K562 (cell line): ENCODE measurements around the gene MYMK. TPM values are rescaled to one million over a fixed set of nuclear protein-coding genes. Genes with fewer than 3 reads are reported as not detected.

Experiments
- ATAC-seq: fragments of 200-7000 bp; cut with Tn5 transposase; 3 replicates; pipeline ENCODE4 v1.9.1; 2020; ENCODE audit warnings: moderate library complexity
- BruUV-seq: library from RNA; stranded (reverse); fragments of 400-500 nt; replicated peaks from 2 replicates; lab custom pipeline; 2021; lab: Mats Ljungman, UMichigan
- CTCF ChIA-PET: fragments of 300-600 bp; formaldehyde crosslinking; extraction: SDS; loops from one replicate; lab custom pipeline; 2021; ENCODE audit warnings: low intra/inter-chr PET ratio; lab: Yijun Ruan, JAX
- POLR2A ChIA-PET: fragments of 300-600, 350-650 bp; sonication (Branson Sonifier 250); formaldehyde crosslinking; extraction: SDS; loops from one replicate; lab custom pipeline; 2021; ENCODE audit warnings: antibody characterized with exemption, inconsistent platforms; lab: Yijun Ruan, JAX
- DNase-seq, 4 experiments: peaks; one replicate each; pipeline versions ENCODE4 v3.0.0 to v3.0.0-alpha.2; 2011 to 2018; ENCODE audit warnings: low spot score in 3 of 4, mixed read lengths in 3 of 4; ENCODE audit errors: extremely low read depth in 1 of 4
- FAIRE-seq: peaks from 2 replicates; lab custom pipeline; 2011; peaks lifted over from hg19 to GRCh38; lab: Jason Lieb, UNC
- H2AFZ ChIP-seq: 2 replicates; pipeline ENCODE4 v1.6.0; 2011; ENCODE audit warnings: low read depth, low read length, control low read depth, inconsistent platforms
- H3K27ac ChIP-seq: fragments of 200-600 bp; 3 replicates; pipeline ENCODE4 v1.8.0; 2011; ENCODE audit warnings: low read depth, mild to moderate bottlenecking, control low read depth, inconsistent platforms, low read length, moderate library complexity, mixed read lengths; ENCODE audit errors: extremely low read depth
- H3K27me3 ChIP-seq, 2 experiments: fragments of 300-600 bp in 1 of 2; 2 replicates in 1 of 2; 3 replicates in 1 of 2; pipeline versions ENCODE4 v1.6.0 to v1.8.0; 2011; ENCODE audit warnings: inconsistent platforms in 2 of 2, low read length in 2 of 2, mild to moderate bottlenecking in 1 of 2, mixed read lengths in 1 of 2, moderate library complexity in 1 of 2; ENCODE audit not compliant: control insufficient read depth in 2 of 2, insufficient read depth in 2 of 2
- H3K36me3 ChIP-seq: fragments of 300-600 bp; 3 replicates; pipeline ENCODE4 v1.8.0; 2011; ENCODE audit warnings: mild to moderate bottlenecking, low read length, inconsistent platforms; ENCODE audit not compliant: control insufficient read depth, insufficient read depth
- H3K4me1 ChIP-seq, 2 experiments: fragments of 200-600 bp in 1 of 2; replicated peaks in 1 of 2; 2 replicates in 1 of 2; 3 replicates in 1 of 2; pipeline versions ENCODE4 v1.5.1 to v1.8.0; 2011; ENCODE audit warnings: inconsistent platforms in 2 of 2, low read length in 2 of 2, mild to moderate bottlenecking in 1 of 2, mixed read lengths in 1 of 2, moderate library complexity in 1 of 2; ENCODE audit not compliant: control insufficient read depth in 2 of 2, insufficient read depth in 2 of 2
- H3K4me2 ChIP-seq: 2 replicates; pipeline ENCODE4 v1.6.1; 2011; ENCODE audit warnings: low read length, control low read depth, inconsistent platforms, mixed read lengths; ENCODE audit not compliant: insufficient read depth
- H3K4me3 ChIP-seq: fragments of 200-600 bp; sonication (generic), shearing (Covaris generic); 2 replicates; pipeline ENCODE4 v1.5.1; 2016; ENCODE audit warnings: control low read depth, inconsistent platforms
- H3K79me2 ChIP-seq: fragments of 200-600 bp; 3 replicates; pipeline ENCODE4 v1.8.0; 2011; ENCODE audit warnings: low read length, inconsistent platforms; ENCODE audit not compliant: control insufficient read depth, insufficient read depth
- H3K9ac ChIP-seq, 2 experiments: 2 replicates each; pipeline versions ENCODE4 v1.6.0 to v1.6.1; 2011; ENCODE audit warnings: low read depth in 2 of 2, low read length in 2 of 2, control low read depth in 1 of 2, inconsistent platforms in 1 of 2, mild to moderate bottlenecking in 1 of 2, mixed read lengths in 1 of 2; ENCODE audit not compliant: insufficient read depth in 1 of 2
- H3K9me1 ChIP-seq: one replicate; pipeline ENCODE4 v1.6.0; 2011; ENCODE audit warnings: inconsistent platforms, mild to moderate bottlenecking, low read length, moderate library complexity; ENCODE audit not compliant: control insufficient read depth, insufficient read depth
- H3K9me3 ChIP-seq: replicated peaks from 2 replicates; pipeline ENCODE4 v1.5.1; 2011; ENCODE audit warnings: low read depth, low read length, inconsistent platforms; ENCODE audit not compliant: control insufficient read depth, insufficient read depth
- H4K20me1 ChIP-seq: replicated peaks from 2 replicates; pipeline ENCODE4 v1.6.1; 2011; ENCODE audit warnings: low read length, inconsistent platforms, mixed read lengths; ENCODE audit not compliant: control insufficient read depth, insufficient read depth
- FOS ChIP-seq: IDR thresholded peaks from 3 replicates; pipeline ENCODE4 v1.6.1; 2011; ENCODE audit not compliant: insufficient read length; ENCODE audit errors: extremely low read depth
- IFI16 ChIP-seq: fragments of 250-450 bp; sonication (Bioruptor Pico); IDR thresholded peaks from 2 replicates; pipeline ENCODE4 v2.1.2; 2022; ENCODE audit warnings: mild to moderate bottlenecking, inconsistent platforms
- KLF1 ChIP-seq: fragments of 450-650 bp; IDR thresholded peaks from 2 replicates; pipeline ENCODE4 v1.6.1; 2016; ENCODE audit warnings: missing genetic modification characterization, missing compliant biosample characterization
- MECOM ChIP-seq: fragments of 250-450 bp; sonication (Bioruptor Pico); IDR thresholded peaks from 2 replicates; pipeline ENCODE4 v1.8.0; 2022; ENCODE audit warnings: inconsistent platforms
- MTA1 ChIP-seq: fragments of 450-650 bp; IDR thresholded peaks from 2 replicates; pipeline ENCODE4 v1.6.1; 2017; ENCODE audit warnings: borderline replicate concordance
- PHF21A ChIP-seq: fragments of 450-650 bp; IDR thresholded peaks from 2 replicates; pipeline ENCODE4 v1.6.1; 2017; ENCODE audit warnings: low read depth, borderline replicate concordance
- RAD51 ChIP-seq: fragments of 450-650 bp; IDR thresholded peaks from 2 replicates; pipeline ENCODE4 v1.7.1; 2016; ENCODE audit warnings: low read depth, mild to moderate bottlenecking, borderline replicate concordance
- SMARCA5 ChIP-seq: fragments of 450-650 bp; IDR thresholded peaks from 2 replicates; pipeline ENCODE4 v1.6.1; 2016
- SPI1 ChIP-seq: IDR thresholded peaks from 2 replicates; pipeline ENCODE4 v1.6.1; 2011; ENCODE audit warnings: low read depth, low read length, control low read depth, borderline replicate concordance
- ZNF23 ChIP-seq: fragments of 250-450 bp; sonication (Bioruptor Pico); IDR thresholded peaks from 2 replicates; pipeline ENCODE4 v1.4.0; 2020; ENCODE audit warnings: mild to moderate bottlenecking
- ZNF436 ChIP-seq: fragments of 250-450, 450-650 bp; sonication (Bioruptor Pico); formaldehyde crosslinking; IDR thresholded peaks from 2 replicates; pipeline ENCODE4 v1.7.0; 2020; ENCODE audit warnings: mild to moderate bottlenecking
- ZNF584 ChIP-seq: fragments of 200-800 bp; sonication (Bioruptor generic); IDR thresholded peaks from 2 replicates; pipeline ENCODE4 v1.6.1; 2016; ENCODE audit warnings: low read depth, mild to moderate bottlenecking, missing genetic modification characterization, missing compliant biosample characterization
- WGBS: fragments of 100-300 bp; shearing (Covaris generic); methylation state at CpG from one replicate; pipeline ENCODE4 v1.1.6; 2016; ENCODE audit warnings: low coverage, mixed read lengths; ENCODE audit not compliant: insufficient coverage; ENCODE audit errors: missing lambda C conversion rate; 5-methylcytosine and 5-hydroxymethylcytosine counted together
- in situ Hi-C: fragments of 300-500 bp; cut with MboI; formaldehyde crosslinking; loops from 4 replicates; pipeline ENCODE4 v1.15.0; 2018; ENCODE audit warnings: inconsistent platforms, mixed read lengths
- intact Hi-C: fragments of 100-400 bp; cut with micrococcal nuclease; formaldehyde crosslinking; loops from 2 replicates; pipeline ENCODE4 v1.14.2; 2022
- polyA plus RNA-seq, 8 experiments: library from polyadenylated mRNA; depleted of rRNA in 4 of 8; stranded (reverse) in 5 of 8; unstranded in 3 of 8; fragments of >200 nt; fragmentation: Nextera tagmentation in 2 of 8; fragmentation: Illumina TruSeq in 1 of 8; extraction: Ambion mirVana in 2 of 8; extraction: Trizol in 1 of 8; gene quantifications; 2 replicates each; pipeline versions ENCODE4 v1.2.1 to v1.2.3, GENCODE V29; 2011 to 2014; ENCODE audit warnings: inconsistent platforms in 1 of 8, missing spikeins in 1 of 8
- total RNA-seq, 7 experiments: library from RNA; depleted of rRNA in 6 of 7; stranded (reverse); fragments of >200 nt in 6 of 7; fragmentation: Illumina TruSeq in 2 of 7; extraction: Trizol in 2 of 7; gene quantifications; 2 replicates each; pipeline versions ENCODE4 v1.2.1 to v1.2.3, GENCODE V29; 2011 to 2021; ENCODE audit warnings: low replicate concordance in 1 of 7
- TF ChIP-seq, protein P1 (sequence below): sonication (generic); IDR thresholded peaks from 2 replicates; pipeline ENCODE4 v1.6.1; 2016
- TF ChIP-seq, protein P2 (sequence below): conservative IDR thresholded peaks from 2 replicates; pipeline ENCODE4 v1.6.1; 2011; ENCODE audit warnings: low read depth, mild to moderate bottlenecking, low read length; ENCODE audit not compliant: control insufficient read depth

Gene MYMK
- total and polyA plus RNA-seq, 9 of the 15 experiments (the other 6 are each of a cell fraction or from before 2014, with no cell fraction given), result not detected

DNA sequence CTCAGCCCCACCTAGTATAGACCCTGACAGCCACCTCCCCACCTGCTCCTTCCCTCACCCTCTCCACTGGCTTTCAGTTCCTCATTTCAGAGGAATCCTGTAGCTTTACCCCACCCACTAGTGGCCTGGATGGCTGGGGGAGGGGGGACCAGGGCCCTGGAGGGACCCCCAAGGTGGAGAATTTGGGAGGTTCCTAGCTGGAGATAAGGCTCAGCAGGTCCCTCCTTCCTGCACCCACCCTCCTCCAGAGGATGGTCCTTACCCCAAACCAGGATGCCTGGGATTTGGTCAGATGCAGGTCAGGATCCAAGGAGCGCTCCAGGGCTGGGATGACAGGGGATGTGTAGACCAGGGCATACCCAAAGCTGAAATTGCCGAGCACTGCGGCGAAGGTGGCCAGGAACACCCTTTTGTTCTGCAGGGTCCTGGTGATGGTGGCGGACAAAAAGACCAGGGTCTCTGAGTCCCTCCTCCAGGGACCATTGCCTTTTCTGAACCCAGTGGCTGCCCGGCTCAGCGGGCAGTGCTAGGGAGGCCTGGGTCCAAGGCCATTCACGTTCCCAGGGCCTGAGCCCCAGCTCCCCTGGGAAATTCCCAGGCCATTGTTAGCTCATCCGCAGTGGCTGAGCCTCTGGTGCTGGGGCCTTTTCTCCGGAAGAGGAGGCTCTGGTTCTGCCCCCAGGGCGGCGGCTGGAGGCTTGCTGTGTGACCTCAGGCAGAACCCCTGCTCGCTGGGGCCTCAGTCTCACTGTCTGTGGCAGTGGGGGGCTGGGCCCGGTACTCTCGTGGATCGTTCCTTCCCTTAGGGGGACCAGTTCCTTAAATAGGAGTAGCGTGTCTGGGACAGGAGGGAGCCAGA lies 46.5 kb downstream of the MYMK start:
- H2AFZ ChIP-seq, result peak overlapping the region; percentile 79; the same call in 1 of the 2 replicates
- TF ChIP-seq PHF21A (no peak), SPI1 (peak; percentile 68; the same call in 1 of the 2 replicates), SMARCA5 (no peak)
- no peaks in the 10 kb centered on the region for H3K9me1 ChIP-seq
- H3K36me3 ChIP-seq, result no peaks in the 10 kb centered on the region
- peaks cover 18 to 59% of the 10 kb centered on the region in 2 experiments for H3K27me3 ChIP-seq
- intact Hi-C loops, result no loop called here
- H3K27ac ChIP-seq, result no peak overlapping the region
- ChIA-PET POLR2A (interaction anchor here (0.5 to 1.2 kb wide), 6 partner anchors 10 to 148 kb away, joined by 3 to 5 read pairs (median 3); partner anchors contain the start of genes MED22 and RPL7A), CTCF (no interaction called here)
- peaks cover 0 to 41% of the 10 kb centered on the region in 2 experiments; a peak in 3 of 5 replicates for H3K4me1 ChIP-seq
- in situ Hi-C loops, result no loop called here
- H3K9me3 ChIP-seq, result no peaks in the 10 kb centered on the region
- peak overlapping the region; percentile 23 for H3K4me3 ChIP-seq
- WGBS, result 11% methylated on average over 12 of the region's 17 CpGs
- H4K20me1 ChIP-seq, result peaks cover 19% of the 10 kb centered on the region
- H3K4me2 ChIP-seq, result peak overlapping the region; percentile 64; the same call in 1 of the 2 replicates
- BruUV-seq, result no TSS peak
- FAIRE-seq, result no peak
- peak overlapping the region in 1 of 2 experiments; percentile 37; a peak in 1 of 4 replicates for H3K9ac ChIP-seq
- no peaks in the 10 kb centered on the region for H3K79me2 ChIP-seq
- ATAC-seq, result peak; percentile 7
- DNase-seq, result peak in 1 of 4 experiments; percentile 28

DNA sequence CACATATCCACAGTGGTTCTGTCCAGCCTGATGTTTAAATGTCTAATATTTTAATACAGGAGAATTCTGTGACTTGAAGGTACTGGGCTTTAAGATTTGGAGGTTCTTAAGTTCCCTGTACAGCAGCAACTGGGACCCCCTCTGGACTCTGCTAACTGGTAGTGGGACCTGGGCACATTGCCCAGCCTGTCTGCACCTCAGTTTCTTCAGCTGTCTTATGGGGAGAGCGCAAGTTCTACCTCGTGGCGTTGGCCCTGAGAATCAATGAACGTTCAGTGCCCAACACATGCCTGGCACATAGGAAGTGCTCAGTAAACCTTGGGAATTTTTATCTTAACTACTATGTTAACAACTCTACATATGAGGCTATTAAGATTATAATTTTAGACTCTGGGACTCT lies 47.3 kb downstream of the MYMK start:
- Histone ChIP-seq H3K36me3 (no peaks in the 10 kb centered on the region), H3K79me2 (no peaks in the 10 kb centered on the region), H3K9ac (no peak overlapping the region), H3K27me3 (peaks cover 18 to 56% of the 10 kb centered on the region in 2 experiments), H3K4me3 (no peak overlapping the region), H3K9me3 (no peaks in the 10 kb centered on the region), H3K27ac (no peak overlapping the region), H2AFZ (no peak overlapping the region), H3K4me1 (peaks cover 0 to 42% of the 10 kb centered on the region in 2 experiments; a peak in 3 of 5 replicates), H4K20me1 (peaks cover 19% of the 10 kb centered on the region), H3K4me2 (no peak overlapping the region), H3K9me1 (no peaks in the 10 kb centered on the region)
- ChIA-PET CTCF (no interaction called here), POLR2A (interaction anchor here (1.0 kb wide), 1 partner anchor 102 kb away, joined by 3 read pairs; no protein-coding TSS in a partner anchor)
- intact Hi-C loops, result no loop called here
- no peak for ATAC-seq
- no TSS peak for BruUV-seq
- no peak for FAIRE-seq
- no peak for DNase-seq
- in situ Hi-C loops, result no loop called here
- WGBS, result 30% methylated on average over 4 of the region's 4 CpGs
- TF ChIP-seq FOS, result no peak
- TF ChIP-seq, protein P1, sequence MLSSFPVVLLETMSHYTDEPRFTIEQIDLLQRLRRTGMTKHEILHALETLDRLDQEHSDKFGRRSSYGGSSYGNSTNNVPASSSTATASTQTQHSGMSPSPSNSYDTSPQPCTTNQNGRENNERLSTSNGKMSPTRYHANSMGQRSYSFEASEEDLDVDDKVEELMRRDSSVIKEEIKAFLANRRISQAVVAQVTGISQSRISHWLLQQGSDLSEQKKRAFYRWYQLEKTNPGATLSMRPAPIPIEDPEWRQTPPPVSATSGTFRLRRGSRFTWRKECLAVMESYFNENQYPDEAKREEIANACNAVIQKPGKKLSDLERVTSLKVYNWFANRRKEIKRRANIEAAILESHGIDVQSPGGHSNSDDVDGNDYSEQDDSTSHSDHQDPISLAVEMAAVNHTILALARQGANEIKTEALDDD, result no peak
- TF ChIP-seq MECOM (CRISPR knock-in tag), result no peak
- no peak for TF ChIP-seq RAD51
- TF ChIP-seq KLF1, result no peak
- no peak for TF ChIP-seq MTA1
- no peak for TF ChIP-seq ZNF584 (CRISPR knock-in tag)
- TF ChIP-seq, protein P2, sequence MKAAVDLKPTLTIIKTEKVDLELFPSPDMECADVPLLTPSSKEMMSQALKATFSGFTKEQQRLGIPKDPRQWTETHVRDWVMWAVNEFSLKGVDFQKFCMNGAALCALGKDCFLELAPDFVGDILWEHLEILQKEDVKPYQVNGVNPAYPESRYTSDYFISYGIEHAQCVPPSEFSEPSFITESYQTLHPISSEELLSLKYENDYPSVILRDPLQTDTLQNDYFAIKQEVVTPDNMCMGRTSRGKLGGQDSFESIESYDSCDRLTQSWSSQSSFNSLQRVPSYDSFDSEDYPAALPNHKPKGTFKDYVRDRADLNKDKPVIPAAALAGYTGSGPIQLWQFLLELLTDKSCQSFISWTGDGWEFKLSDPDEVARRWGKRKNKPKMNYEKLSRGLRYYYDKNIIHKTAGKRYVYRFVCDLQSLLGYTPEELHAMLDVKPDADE, result no peak
- no peak for TF ChIP-seq ZNF23 (CRISPR knock-in tag)
- no peak for TF ChIP-seq ZNF436
- no peak for TF ChIP-seq IFI16
